K562 (cell line): Measurements from ENCODE around the gene ARHGAP25. TPM values are rescaled to one million over a fixed set of nuclear protein-coding genes. Genes with fewer than 3 reads are reported as not detected.
A peak's percentile ranks its signal among the peaks of the same experiment; 100 is the strongest.

Source experiments
- ARID3B ChIP-seq: fragments of 250-450 bp; sonication (Bioruptor Pico); IDR thresholded peaks from 2 replicates; pipeline ENCODE4 v1.4.0; 2020; ENCODE audit warnings: borderline replicate concordance
- BCL6 ChIP-seq: fragments of 250-450 bp; sonication (Bioruptor Pico); IDR thresholded peaks from 2 replicates; pipeline ENCODE4 v1.4.0; 2020
- C11orf30 ChIP-seq: fragments of 450-650 bp; IDR thresholded peaks from 2 replicates; pipeline ENCODE4 v1.6.1; 2016; ENCODE audit warnings: low read depth, mild to moderate bottlenecking
- DPF2 ChIP-seq: fragments of 450-650 bp; IDR thresholded peaks from 2 replicates; pipeline ENCODE4 v1.6.1; 2016
- ELK1 ChIP-seq: sonication (generic); formaldehyde crosslinking; IDR thresholded peaks from 2 replicates; pipeline ENCODE4 v1.8.1; 2022; ENCODE audit warnings: missing genetic modification reagents
- FOSL1 ChIP-seq: fragments of 200-800 bp; sonication (Bioruptor generic); conservative IDR thresholded peaks from 2 replicates; pipeline ENCODE4 v1.6.1; 2016; ENCODE audit warnings: missing genetic modification characterization, missing compliant biosample characterization
- GATA2 ChIP-seq: sonication (generic); formaldehyde crosslinking; IDR thresholded peaks from 2 replicates; pipeline ENCODE4 v1.4.0; 2020; ENCODE audit warnings: mild to moderate bottlenecking, missing genetic modification reagents
- KHSRP ChIP-seq: fragments of 450-650 bp; IDR thresholded peaks from 2 replicates; pipeline ENCODE4 v1.6.1; 2017
- KLF6 ChIP-seq: fragments of 250-450 bp; sonication (Bioruptor Pico); IDR thresholded peaks from 2 replicates; pipeline ENCODE4 v1.4.0; 2020; ENCODE audit warnings: mild to moderate bottlenecking, moderate library complexity, borderline replicate concordance
- MAFG ChIP-seq: fragments of 450-650 bp; conservative IDR thresholded peaks from 2 replicates; pipeline ENCODE4 v1.6.1; 2016; ENCODE audit warnings: missing genetic modification characterization, missing compliant biosample characterization
- NR2C2 ChIP-seq, 2 experiments: fragments of 200-800 bp in 1 of 2; sonication (Bioruptor generic) in 1 of 2; sonication (generic) in 1 of 2; formaldehyde crosslinking in 1 of 2; IDR thresholded peaks; 2 replicates each; pipeline versions ENCODE4 v1.6.1 to v1.8.0; 2016 to 2022; ENCODE audit warnings: mild to moderate bottlenecking in 1 of 2, missing compliant biosample characterization in 1 of 2, missing genetic modification characterization in 1 of 2, missing genetic modification reagents in 1 of 2
- PHTF2 ChIP-seq: fragments of 250-450 bp; sonication (Bioruptor Pico); IDR thresholded peaks from 2 replicates; pipeline ENCODE4 v1.5.0; 2021; ENCODE audit warnings: mild to moderate bottlenecking
- PYGO2 ChIP-seq: fragments of 450-650 bp; IDR thresholded peaks from 2 replicates; pipeline ENCODE4 v1.6.1; 2016; ENCODE audit warnings: mild to moderate bottlenecking, missing genetic modification characterization, moderate library complexity, missing compliant biosample characterization
- RCOR1 ChIP-seq, 2 experiments: IDR thresholded peaks; 2 replicates each; pipeline ENCODE4 v1.6.1; 2012; ENCODE audit warnings: low read depth in 2 of 2, low read length in 2 of 2, borderline replicate concordance in 1 of 2, improper control_type of control experiment in 1 of 2
- SMAD1 ChIP-seq: fragments of 150-350 bp; IDR thresholded peaks from 2 replicates; pipeline ENCODE4 v1.6.1; 2014; ENCODE audit warnings: low read length, low read depth; ENCODE audit not compliant: partially characterized antibody
- SMARCA4 ChIP-seq: fragments of 450-650 bp; IDR thresholded peaks from 2 replicates; pipeline ENCODE4 v1.6.1; 2016
- SOX6 ChIP-seq: fragments of 450-650 bp; IDR thresholded peaks from 2 replicates; pipeline ENCODE4 v1.6.1; 2014; ENCODE audit warnings: mild to moderate bottlenecking
- TOE1 ChIP-seq, 2 experiments: fragments of 450-650 bp in 1 of 2; sonication (generic) in 1 of 2; formaldehyde crosslinking in 1 of 2; IDR thresholded peaks; 2 replicates each; pipeline versions ENCODE4 v1.7.1 to v1.8.0; 2016 to 2022; ENCODE audit warnings: borderline replicate concordance in 2 of 2, mild to moderate bottlenecking in 2 of 2, antibody characterized with exemption in 1 of 2, inconsistent platforms in 1 of 2, low read depth in 1 of 2, missing genetic modification reagents in 1 of 2, moderate library complexity in 1 of 2
- ZC3H11A ChIP-seq: IDR thresholded peaks from 2 replicates; pipeline ENCODE4 v1.6.1; 2012; ENCODE audit warnings: low read depth, low read length, improper control_type of control experiment
- ZNF24 ChIP-seq: fragments of 450-650 bp; IDR thresholded peaks from 2 replicates; pipeline ENCODE4 v1.6.1; 2016
- ZNF316 ChIP-seq: fragments of 450-650 bp; IDR thresholded peaks from 2 replicates; pipeline ENCODE4 v1.6.1; 2016
- ZNF584 ChIP-seq: fragments of 200-800 bp; sonication (Bioruptor generic); IDR thresholded peaks from 2 replicates; pipeline ENCODE4 v1.6.1; 2016; ENCODE audit warnings: low read depth, mild to moderate bottlenecking, missing genetic modification characterization, missing compliant biosample characterization
- ZNF717 ChIP-seq: fragments of 250-450 bp; sonication (Bioruptor Pico); IDR thresholded peaks from 2 replicates; pipeline ENCODE4 v1.5.0; 2021
- polyA plus RNA-seq, 8 experiments: library from polyadenylated mRNA; depleted of rRNA in 4 of 8; stranded (reverse) in 5 of 8; unstranded in 3 of 8; fragments of >200 nt; fragmentation: Nextera tagmentation in 2 of 8; fragmentation: Illumina TruSeq in 1 of 8; extraction: Ambion mirVana in 2 of 8; extraction: Trizol in 1 of 8; gene quantifications; 2 replicates each; pipeline versions ENCODE4 v1.2.1 to v1.2.3, GENCODE V29; 2011 to 2014; ENCODE audit warnings: inconsistent platforms in 1 of 8, missing spikeins in 1 of 8
- total RNA-seq, 7 experiments: library from RNA; depleted of rRNA in 6 of 7; stranded (reverse); fragments of >200 nt in 6 of 7; fragmentation: Illumina TruSeq in 2 of 7; extraction: Trizol in 2 of 7; gene quantifications; 2 replicates each; pipeline versions ENCODE4 v1.2.1 to v1.2.3, GENCODE V29; 2011 to 2021; ENCODE audit warnings: low replicate concordance in 1 of 7
- TF ChIP-seq, protein P1 (sequence below): fragments of 250-450 bp; sonication (Bioruptor Pico); IDR thresholded peaks from 2 replicates; pipeline ENCODE4 v1.5.0; 2020; ENCODE audit warnings: mild to moderate bottlenecking

Gene ARHGAP25
- total and polyA plus RNA-seq, 9 of the 15 experiments (the other 6 are each of a cell fraction or from before 2014, with no cell fraction given): 4.9 to 14.8 (median 10.7) TPM

DNA sequence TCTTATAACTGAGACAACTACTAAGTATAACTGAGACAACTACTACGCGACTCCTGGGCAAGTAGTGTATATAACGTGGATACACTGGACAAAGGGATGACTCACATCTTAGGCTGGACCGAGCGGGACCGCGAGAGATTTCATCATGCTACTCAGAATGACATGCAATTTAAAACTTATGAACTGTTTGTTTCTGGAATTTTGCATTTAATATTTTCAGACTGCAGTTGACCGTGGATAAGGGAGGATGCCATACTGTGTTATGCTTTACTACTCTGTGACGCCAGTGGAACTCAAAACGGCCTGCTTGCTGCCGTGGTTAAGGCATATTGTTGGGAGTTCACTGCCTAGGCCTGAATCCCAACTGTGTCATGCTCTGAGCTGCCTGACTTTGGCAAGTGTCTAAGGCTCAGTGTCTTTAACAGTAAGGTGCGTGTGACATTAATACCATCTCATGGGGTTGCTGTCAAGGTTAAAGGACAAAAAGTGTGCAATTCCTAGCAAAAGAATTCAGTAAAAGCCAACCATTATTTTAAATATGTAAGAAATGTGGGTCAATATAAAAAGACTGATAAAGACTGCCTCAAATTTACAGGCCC is 72.0 kb downstream of the ARHGAP25 start (continued):
- no peak for TF ChIP-seq ARID3B (CRISPR knock-in tag)
- TF ChIP-seq DPF2: peak; percentile 70
- TF ChIP-seq ZC3H11A: no peak
- peak; percentile 96 for TF ChIP-seq FOSL1
- TF ChIP-seq ZNF24: no peak
- peak; percentile 71 for TF ChIP-seq MAFG (tag)
- peak in 1 of 2 experiments; percentile 37; a peak in 1 of 4 replicates for TF ChIP-seq RCOR1 (IDR thresholded peaks at IDR 0.05; ENCODE audit: borderline replicate concordance in 1 of 2, low read depth in 2 of 2, low read length in 2 of 2)
- peak; percentile 90; the same call in 1 of the 2 replicates for TF ChIP-seq ZNF584
- TF ChIP-seq TOE1 (IDR thresholded peaks at IDR 0.05; ENCODE audit: borderline replicate concordance): no peak
- no peak for TF ChIP-seq TOE1 (CRISPR knock-in tag; IDR thresholded peaks at IDR 0.05; ENCODE audit: borderline replicate concordance, low read depth)
- no peak for TF ChIP-seq PYGO2
- TF ChIP-seq GATA2 (CRISPR knock-in tag): no peak
- TF ChIP-seq KLF6 (CRISPR knock-in tag): peak; percentile 47; the same call in 1 of the 2 replicates
- TF ChIP-seq ELK1: no peak
- peak; percentile 64; the same call in 1 of the 2 replicates for TF ChIP-seq C11orf30
- no peak for TF ChIP-seq NR2C2 (CRISPR knock-in tag; IDR thresholded peaks at IDR 0.05)
- peak; percentile 48; the same call in 1 of the 2 replicates for TF ChIP-seq NR2C2 (tag; IDR thresholded peaks at IDR 0.05)
- 0 out of 2 replicates have a peak, but pooled peaks have one; percentile 19 for TF ChIP-seq ZNF316
- no peak for TF ChIP-seq KHSRP
- TF ChIP-seq, protein P1, sequence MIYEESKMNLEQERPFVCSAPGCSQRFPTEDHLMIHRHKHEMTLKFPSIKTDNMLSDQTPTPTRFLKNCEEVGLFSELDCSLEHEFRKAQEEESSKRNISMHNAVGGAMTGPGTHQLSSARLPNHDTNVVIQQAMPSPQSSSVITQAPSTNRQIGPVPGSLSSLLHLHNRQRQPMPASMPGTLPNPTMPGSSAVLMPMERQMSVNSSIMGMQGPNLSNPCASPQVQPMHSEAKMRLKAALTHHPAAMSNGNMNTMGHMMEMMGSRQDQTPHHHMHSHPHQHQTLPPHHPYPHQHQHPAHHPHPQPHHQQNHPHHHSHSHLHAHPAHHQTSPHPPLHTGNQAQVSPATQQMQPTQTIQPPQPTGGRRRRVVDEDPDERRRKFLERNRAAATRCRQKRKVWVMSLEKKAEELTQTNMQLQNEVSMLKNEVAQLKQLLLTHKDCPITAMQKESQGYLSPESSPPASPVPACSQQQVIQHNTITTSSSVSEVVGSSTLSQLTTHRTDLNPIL (CRISPR knock-in tag): no peak
- peak; percentile 62; the same call in 1 of the 2 replicates for TF ChIP-seq SMARCA4
- TF ChIP-seq SMAD1: no peak
- TF ChIP-seq PHTF2 (CRISPR knock-in tag): no peak
- TF ChIP-seq ZNF717 (CRISPR knock-in tag): no peak
- TF ChIP-seq SOX6: peak; percentile 64; the same call in 1 of the 2 replicates
- TF ChIP-seq BCL6 (CRISPR knock-in tag): no peak
